Neuronal stem cell (in vitro differentiated cells): ENCODE results near the gene MYO10.

ENCODE experiments used
- DNase-seq: peaks from one replicate; pipeline ENCODE4 v3.0.0-alpha.2; 2013; ENCODE audit warnings: low spot score
- H2AFZ ChIP-seq: one replicate; pipeline ENCODE4 v1.6.1; 2013; ENCODE audit warnings: mild to moderate bottlenecking, low read length, inconsistent platforms
- H2AK5ac ChIP-seq: 2 replicates; pipeline ENCODE4 v1.6.1; 2013; ENCODE audit warnings: low read depth, mild to moderate bottlenecking, inconsistent platforms, low read length, moderate library complexity, mixed read lengths
- H2BK120ac ChIP-seq: 2 replicates; pipeline ENCODE4 v1.6.1; 2013; ENCODE audit warnings: low read depth, mild to moderate bottlenecking, inconsistent platforms, low read length, moderate library complexity, mixed read lengths
- H2BK12ac ChIP-seq: one replicate; pipeline ENCODE4 v1.6.1; 2013; ENCODE audit warnings: low read length, inconsistent platforms
- H2BK15ac ChIP-seq: 2 replicates; pipeline ENCODE4 v1.6.1; 2013; ENCODE audit warnings: mild to moderate bottlenecking, low read length, inconsistent platforms, mixed read lengths
- H2BK5ac ChIP-seq: one replicate; pipeline ENCODE4 v1.6.1; 2013; ENCODE audit warnings: inconsistent platforms, mild to moderate bottlenecking, low read length, moderate library complexity
- H3K14ac ChIP-seq: one replicate; pipeline ENCODE4 v1.6.1; 2013; ENCODE audit warnings: low read length, inconsistent platforms
- H3K18ac ChIP-seq: 2 replicates; pipeline ENCODE4 v1.6.1; 2013; ENCODE audit warnings: low read length, inconsistent platforms
- H3K23ac ChIP-seq: 2 replicates; pipeline ENCODE4 v1.6.1; 2013; ENCODE audit warnings: low read depth, mild to moderate bottlenecking, mixed read lengths, low read length, inconsistent platforms; ENCODE audit not compliant: poor library complexity
- H3K27ac ChIP-seq: replicated peaks from 3 replicates; pipeline ENCODE4 v1.5.1; 2013; ENCODE audit warnings: low read length, inconsistent platforms
- H3K27me3 ChIP-seq, 3 experiments: 2 replicates each; pipeline ENCODE4 v1.6.1; 2013; ENCODE audit warnings: low read length in 3 of 3, mild to moderate bottlenecking in 2 of 3, inconsistent platforms in 1 of 3, low read depth in 1 of 3, mixed read lengths in 1 of 3, moderate library complexity in 1 of 3; ENCODE audit not compliant: control insufficient read depth in 3 of 3, insufficient read depth in 3 of 3
- H3K36me3 ChIP-seq, 2 donors: replicated peaks in 1 of 2; 2 replicates each; pipeline ENCODE4 v1.6.1; 2013; ENCODE audit warnings: low read length in 2 of 2; ENCODE audit not compliant: control insufficient read depth in 2 of 2, insufficient read depth in 2 of 2
- H3K4ac ChIP-seq: 2 replicates; pipeline ENCODE4 v1.6.1; 2013; ENCODE audit warnings: inconsistent platforms, mild to moderate bottlenecking, low read length, moderate library complexity
- H3K4me1 ChIP-seq, 2 donors: 1 replicate in 1 of 2; 2 replicates in 1 of 2; pipeline ENCODE4 v1.6.1; 2013; ENCODE audit warnings: low read length in 2 of 2, low read depth in 1 of 2; ENCODE audit not compliant: control insufficient read depth in 2 of 2, insufficient read depth in 1 of 2
- H3K4me2 ChIP-seq: one replicate; pipeline ENCODE4 v1.6.1; 2013; ENCODE audit warnings: mild to moderate bottlenecking, low read length, inconsistent platforms; ENCODE audit not compliant: insufficient read depth, poor library complexity, severe bottlenecking
- H3K4me3 ChIP-seq, 2 donors: 2 replicates each; pipeline ENCODE4 v1.5.1; 2013; ENCODE audit warnings: low read length in 2 of 2, mild to moderate bottlenecking in 2 of 2, inconsistent platforms in 1 of 2, moderate library complexity in 1 of 2
- H3K79me1 ChIP-seq: one replicate; pipeline ENCODE4 v1.6.1; 2013; ENCODE audit warnings: low read depth, mild to moderate bottlenecking, inconsistent platforms, low read length, moderate library complexity
- H3K9ac ChIP-seq: one replicate; pipeline ENCODE4 v1.6.1; 2013; ENCODE audit warnings: mild to moderate bottlenecking, low read depth, low read length, inconsistent platforms; ENCODE audit not compliant: poor library complexity
- H3K9me3 ChIP-seq, 2 donors: replicated peaks in 1 of 2; 2 replicates each; pipeline versions ENCODE3 to v1.6.1; 2013; ENCODE audit warnings: low read length in 2 of 2, mild to moderate bottlenecking in 2 of 2, inconsistent platforms in 1 of 2, low read depth in 1 of 2, mixed read lengths in 1 of 2, moderate library complexity in 1 of 2; ENCODE audit not compliant: control insufficient read depth in 2 of 2, insufficient read depth in 1 of 2
- H4K8ac ChIP-seq: one replicate; pipeline ENCODE4 v1.6.1; 2013; ENCODE audit warnings: low read depth, mild to moderate bottlenecking, inconsistent platforms, low read length, moderate library complexity
- H4K91ac ChIP-seq: one replicate; pipeline ENCODE4 v1.6.1; 2013; ENCODE audit warnings: low read length, low read depth, mild to moderate bottlenecking, inconsistent platforms; ENCODE audit not compliant: poor library complexity
- WGBS, 2 donors: extraction: QIAGEN DNeasy Blood & Tissue Kit; methylation state at CpG; one replicate each; pipeline ENCODE4 v1.1.7; 2013; ENCODE audit warnings: missing lambda C conversion rate in 2 of 2, mixed read lengths in 1 of 2; ENCODE audit not compliant: insufficient read length in 2 of 2, insufficient replicate concordance in 1 of 2; ENCODE audit errors: extremely low coverage in 2 of 2; 5-methylcytosine and 5-hydroxymethylcytosine counted together

Gene MYO10

GRCh38 chr5:16943846-16944678, 8.0 kb upstream of the MYO10 start:
- Histone ChIP-seq H3K9ac (no peak overlapping the region), H3K79me1 (no peaks in the 10 kb centered on the region), H3K27me3 (peaks cover 0 to 18% (median 0%) of the 10 kb centered on the region in 3 experiments), H4K8ac (no peak overlapping the region), H3K4ac (no peak overlapping the region), H3K9me3 (no peaks in the 10 kb centered on the region), H2AFZ (no peak overlapping the region), H2BK120ac (no peak overlapping the region), H3K27ac (no peak overlapping the region), H2BK12ac (no peak overlapping the region), H3K4me2 (no peak overlapping the region), H3K23ac (no peak overlapping the region), H3K36me3 (no peaks in the 10 kb centered on the region), H4K91ac (no peak overlapping the region), H3K4me1 (peaks cover 0 to 10% of the 10 kb centered on the region in 2 donors), H2BK15ac (no peak overlapping the region), H3K18ac (no peak overlapping the region), H3K14ac (no peak overlapping the region), H3K4me3 (no peak overlapping the region), H2BK5ac (no peak overlapping the region), H2AK5ac (no peak overlapping the region)
- no peak for DNase-seq
- no CpG with 5 or more reads among the region's 15 CpGs for WGBS, 2 donors

GRCh38 chr5:16937503-16938161, 1.5 kb upstream of the MYO10 start:
- H3K27ac ChIP-seq = no peak overlapping the region
- H2BK5ac ChIP-seq = no peak overlapping the region
- H2AFZ ChIP-seq = no peak overlapping the region
- no peak overlapping the region for H4K91ac ChIP-seq
- H3K9ac ChIP-seq = no peak overlapping the region
- no peak overlapping the region for H3K18ac ChIP-seq
- H3K79me1 ChIP-seq = no peaks in the 10 kb centered on the region
- H2BK15ac ChIP-seq = no peak overlapping the region
- no peak overlapping the region for H2BK120ac ChIP-seq
- peaks cover 5 to 16% of the 10 kb centered on the region in 2 donors for H3K4me1 ChIP-seq
- H3K14ac ChIP-seq = no peak overlapping the region
- H3K27me3 ChIP-seq = peaks cover 0 to 37% (median 14%) of the 10 kb centered on the region in 3 experiments
- no peak overlapping the region for H2BK12ac ChIP-seq
- H3K4me3 ChIP-seq = no peak overlapping the region
- H3K23ac ChIP-seq = no peak overlapping the region
- H3K9me3 ChIP-seq = no peaks in the 10 kb centered on the region
- H3K4ac ChIP-seq = no peak overlapping the region
- no CpG with 5 or more reads among the region's 7 CpGs for WGBS, 2 donors
- H3K36me3 ChIP-seq = no peaks in the 10 kb centered on the region
- H2AK5ac ChIP-seq = no peak overlapping the region
- no peak for DNase-seq
- no peak overlapping the region for H4K8ac ChIP-seq
- no peak overlapping the region for H3K4me2 ChIP-seq

- H3K9ac ChIP-seq = no peak overlapping the region
- H2BK5ac ChIP-seq = no peak overlapping the region
- peaks cover 5 to 16% of the 10 kb centered on the region in 2 donors for H3K4me1 ChIP-seq
- no peak for DNase-seq
- H4K91ac ChIP-seq = no peak overlapping the region
- peaks cover 0 to 37% (median 14%) of the 10 kb centered on the region in 3 experiments for H3K27me3 ChIP-seq
- H3K4ac ChIP-seq = no peak overlapping the region
- peak overlapping the region; percentile 97 for H2AFZ ChIP-seq
- peak overlapping the region; percentile 50 for H3K18ac ChIP-seq
- no peak overlapping the region for H4K8ac ChIP-seq
- H3K4me3 ChIP-seq = peak overlapping the region; percentile 85 to 90
- no peak overlapping the region for H3K27ac ChIP-seq
- no peak overlapping the region for H3K23ac ChIP-seq
- no peaks in the 10 kb centered on the region for H3K9me3 ChIP-seq
- H2AK5ac ChIP-seq = no peak overlapping the region
- no peaks in the 10 kb centered on the region for H3K79me1 ChIP-seq
- WGBS, 2 donors = no CpG with 5 or more reads among the region's 11 CpGs
- no peaks in the 10 kb centered on the region for H3K36me3 ChIP-seq
- H2BK15ac ChIP-seq = no peak overlapping the region
- no peak overlapping the region for H2BK120ac ChIP-seq
- H3K14ac ChIP-seq = no peak overlapping the region
- peak overlapping the region; percentile 88 for H3K4me2 ChIP-seq
- no peak overlapping the region for H2BK12ac ChIP-seq
Observed at GRCh38 chr5:16936989-16937438, 926 bp upstream of the MYO10 start.
